GM12801 (cell line): Measurements from ENCODE around the gene SYNC.

Experiments used
- CTCF ChIP-seq: IDR thresholded peaks from one replicate; pipeline ENCODE4 v1.5.1; 2011; ENCODE audit warnings: control low read depth; ENCODE audit not compliant: insufficient read length; ENCODE audit errors: extremely low read depth

The SYNC gene

GRCh38 chr1:32639489-32640075 is 63.0 kb downstream of the SYNC start:
- no peak for TF ChIP-seq CTCF

DNA sequence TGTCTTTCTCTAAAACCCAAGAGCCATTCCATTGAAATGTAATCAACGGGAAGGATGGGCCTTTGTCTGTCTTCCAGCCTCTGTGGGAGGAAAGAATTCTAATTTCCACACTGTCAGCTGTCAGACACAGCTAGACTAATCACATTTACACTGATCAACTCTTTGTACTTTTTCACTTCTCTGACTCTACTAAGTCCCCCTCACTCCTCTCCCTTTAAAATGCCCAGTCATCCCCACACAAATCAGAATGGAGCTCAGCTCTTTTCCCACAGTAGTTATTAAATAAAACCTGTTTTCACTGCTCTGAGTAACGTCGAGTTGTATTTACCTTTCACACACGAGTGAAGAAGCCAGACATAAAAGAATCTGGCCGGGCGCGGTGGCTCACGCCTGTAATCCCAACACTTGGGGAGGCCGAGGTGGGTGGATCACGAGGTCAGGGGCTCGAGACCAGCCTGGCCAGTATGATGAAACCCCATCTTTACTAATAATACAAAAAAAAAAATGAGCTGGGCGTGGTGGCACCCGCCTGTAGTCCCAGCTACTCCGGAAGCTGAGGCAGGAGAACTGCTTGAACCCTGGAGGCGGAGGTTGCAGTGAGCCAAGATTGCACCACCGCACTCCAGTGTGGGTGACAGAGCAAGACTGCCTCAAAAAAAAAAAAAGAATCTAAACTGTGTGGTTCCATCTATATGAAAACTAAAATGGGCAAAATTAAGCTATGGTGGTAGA is 65.5 kb downstream of the SYNC start:
- TF ChIP-seq CTCF = no peak

GRCh38 chr1:32635508-32636277 is 66.9 kb downstream of the SYNC start:
- TF ChIP-seq CTCF = no peak

DNA sequence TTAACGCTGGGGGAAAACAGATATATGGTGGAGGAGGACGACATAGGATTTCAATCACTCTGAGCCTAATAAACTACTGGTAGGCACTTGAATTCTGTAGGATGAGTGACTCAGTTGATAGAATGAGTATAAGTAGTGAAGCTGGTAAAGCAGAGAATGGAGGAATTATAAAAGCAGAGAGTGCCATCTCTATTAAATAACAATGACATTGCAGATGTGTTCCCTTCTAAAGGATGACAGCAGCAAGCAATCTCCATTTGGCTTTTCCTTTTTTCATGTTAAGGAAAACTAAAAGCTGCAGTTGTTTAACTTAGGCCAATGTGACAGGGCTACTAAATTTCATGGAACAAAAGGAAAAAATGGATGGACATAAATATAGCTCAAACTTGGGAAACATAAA is 69.7 kb downstream of the SYNC start:
- no peak for TF ChIP-seq CTCF
